GM19452 (cell line): ENCODE data around the gene PSME3IP1.

Experiments used
- ATAC-seq: cut with Tn5 transposase; IDR thresholded peaks from one replicate; pipeline ENCODE4 v1.9.1; 2021; ENCODE audit not compliant: unreplicated experiment

Gene PSME3IP1

GRCh38 chr16:57169327-57169726 lies 16.5 kb downstream of the PSME3IP1 start:
- no peak for ATAC-seq

GRCh38 chr16:57167953-57168352 lies 17.9 kb downstream of the PSME3IP1 start:
- no peak for ATAC-seq

GRCh38 chr16:57167538-57167937 lies 18.3 kb downstream of the PSME3IP1 start:
- no peak for ATAC-seq

GRCh38 chr16:57166951-57167350 lies 18.9 kb downstream of the PSME3IP1 start:
- no peak for ATAC-seq

- no peak for ATAC-seq
Measured at GRCh38 chr16:57166451-57166850, 19.4 kb downstream of the PSME3IP1 start.

GRCh38 chr16:57165938-57166337 lies 19.9 kb downstream of the PSME3IP1 start:
- no peak for ATAC-seq

GRCh38 chr16:57165483-57165882 lies 20.4 kb downstream of the PSME3IP1 start:
- ATAC-seq: no peak

GRCh38 chr16:57163842-57164241 lies 22.0 kb downstream of the PSME3IP1 start:
- no peak for ATAC-seq

GRCh38 chr16:57159447-57159846 lies 26.4 kb downstream of the PSME3IP1 start:
- no peak for ATAC-seq

- no peak for ATAC-seq
Measured at GRCh38 chr16:57157533-57157932, 28.3 kb downstream of the PSME3IP1 start.

GRCh38 chr16:57156351-57156703 lies 29.5 kb downstream of the PSME3IP1 start:
- no peak for ATAC-seq

GRCh38 chr16:57155702-57156350 lies 30.0 kb downstream of the PSME3IP1 start:
- ATAC-seq: no peak

- ATAC-seq: no peak
Measured at GRCh38 chr16:57153841-57154240, 32.0 kb downstream of the PSME3IP1 start.

GRCh38 chr16:57152096-57153093 lies 33.4 kb downstream of the PSME3IP1 start:
- no peak for ATAC-seq

- no peak for ATAC-seq
Measured at GRCh38 chr16:57151369-57151768, 34.5 kb downstream of the PSME3IP1 start.

- no peak for ATAC-seq
Measured at GRCh38 chr16:57150682-57151330, 35.0 kb downstream of the PSME3IP1 start.

- no peak for ATAC-seq
Measured at GRCh38 chr16:57149391-57149790, 36.4 kb downstream of the PSME3IP1 start.

- ATAC-seq: no peak
Measured at GRCh38 chr16:57148481-57148880, 37.4 kb downstream of the PSME3IP1 start.

GRCh38 chr16:57147381-57148221 lies 38.2 kb downstream of the PSME3IP1 start:
- ATAC-seq: no peak

GRCh38 chr16:57146735-57147134 lies 39.1 kb downstream of the PSME3IP1 start:
- ATAC-seq: no peak
